GM19397 (cell line): ENCODE data around the gene CDC42.

Experiments used
- ATAC-seq: cut with Tn5 transposase; IDR thresholded peaks from one replicate; pipeline ENCODE4 v1.9.1; 2021; ENCODE audit warnings: mild to moderate bottlenecking, moderate library complexity; ENCODE audit not compliant: unreplicated experiment

Gene CDC42

GRCh38 chr1:22107126-22107525, 54.6 kb downstream of the CDC42 start:
- no peak for ATAC-seq

- ATAC-seq, result no peak
Measured at GRCh38 chr1:22108339-22109105, 56.0 kb downstream of the CDC42 start.

DNA sequence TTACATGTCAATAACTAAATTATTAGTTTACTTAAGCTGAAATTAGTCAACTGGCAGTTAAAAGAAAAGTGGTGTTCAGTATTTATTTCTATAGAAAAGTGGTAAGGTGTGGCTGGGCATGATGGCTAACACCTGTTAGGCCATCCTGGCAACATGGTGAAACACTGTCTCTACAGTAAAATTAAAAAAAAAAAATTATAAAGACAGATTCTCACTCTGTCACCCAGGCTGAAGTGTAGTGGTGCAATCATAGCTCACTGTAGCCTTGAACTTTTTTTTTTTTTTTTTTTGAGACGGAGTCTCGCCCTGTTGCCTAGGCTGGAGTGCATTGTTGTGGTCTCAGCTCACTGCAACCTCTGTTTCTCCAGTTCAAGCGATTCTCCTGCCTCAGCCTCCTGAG, 57.5 kb downstream of the CDC42 start:
- ATAC-seq, result no peak

GRCh38 chr1:22111115-22111514, 58.6 kb downstream of the CDC42 start:
- ATAC-seq, result no peak

DNA sequence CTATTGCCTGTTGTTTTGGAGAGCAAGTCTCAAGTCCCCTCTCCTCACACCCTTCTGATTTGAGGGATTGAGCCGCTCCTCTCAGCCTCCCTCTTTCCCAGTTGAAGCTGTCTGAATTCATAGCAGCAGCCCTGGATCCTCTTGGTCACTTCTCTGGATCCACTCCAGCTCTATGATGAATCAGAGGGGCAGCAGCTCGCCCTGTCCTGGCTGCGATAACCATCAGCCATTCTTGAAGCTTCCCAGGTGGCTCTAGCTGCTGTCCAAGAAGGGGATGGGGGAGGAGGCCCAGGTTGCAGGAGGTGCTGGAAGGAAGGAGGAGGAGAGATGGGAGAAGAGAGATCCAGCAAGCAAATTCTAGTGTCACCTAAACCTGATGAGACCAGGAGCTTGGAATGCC, 59.1 kb downstream of the CDC42 start:
- ATAC-seq, result no peak

DNA sequence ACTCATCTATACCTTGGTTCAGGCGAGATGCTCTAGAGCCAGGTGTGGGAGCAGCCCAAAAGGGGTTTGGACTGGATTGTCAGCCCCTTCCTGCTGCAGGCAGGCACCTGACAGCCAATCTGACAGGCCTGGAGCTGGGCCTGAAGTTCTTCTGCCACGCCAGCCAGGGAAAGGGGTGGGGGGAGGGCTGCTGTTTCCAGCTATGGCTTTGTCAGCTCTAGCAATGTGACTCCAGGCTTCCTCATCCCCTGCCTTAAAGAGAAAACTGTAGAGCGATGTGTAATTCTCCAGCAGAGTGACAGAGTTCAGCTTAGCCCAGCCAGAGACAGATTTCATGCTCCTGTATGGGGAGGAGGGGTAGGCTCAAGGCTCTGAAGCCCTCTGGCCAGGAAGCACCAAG, 60.0 kb downstream of the CDC42 start:
- no peak for ATAC-seq

- no peak for ATAC-seq
Measured at GRCh38 chr1:22114083-22115012, 61.8 kb downstream of the CDC42 start.

- no peak for ATAC-seq
Measured at GRCh38 chr1:22115286-22115685, 62.8 kb downstream of the CDC42 start.

GRCh38 chr1:22117238-22117637, 64.7 kb downstream of the CDC42 start:
- no peak for ATAC-seq

DNA sequence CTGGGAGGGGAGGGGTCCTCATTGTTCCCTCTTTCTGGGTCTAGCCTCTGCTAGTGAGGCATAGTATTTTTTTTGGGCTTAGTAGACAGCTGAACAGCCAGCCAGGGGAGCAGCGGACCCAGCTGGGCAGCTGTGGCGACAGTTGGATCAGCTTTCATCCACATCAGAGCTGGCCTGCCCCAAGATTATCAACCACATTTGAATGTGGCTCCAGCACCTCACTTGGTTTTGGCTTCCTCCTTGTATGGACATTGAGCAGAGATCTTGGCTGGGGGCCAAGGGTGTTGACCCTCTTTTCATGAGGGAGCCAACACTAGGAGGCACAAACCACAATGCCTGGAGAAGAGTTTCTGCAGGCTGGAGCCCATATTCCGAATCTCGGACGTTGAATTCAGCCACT, 65.3 kb downstream of the CDC42 start:
- no peak for ATAC-seq

GRCh38 chr1:22118291-22118992, 65.9 kb downstream of the CDC42 start:
- ATAC-seq, result no peak

- ATAC-seq, result no peak
Measured at GRCh38 chr1:22119626-22120468, 67.3 kb downstream of the CDC42 start.

DNA sequence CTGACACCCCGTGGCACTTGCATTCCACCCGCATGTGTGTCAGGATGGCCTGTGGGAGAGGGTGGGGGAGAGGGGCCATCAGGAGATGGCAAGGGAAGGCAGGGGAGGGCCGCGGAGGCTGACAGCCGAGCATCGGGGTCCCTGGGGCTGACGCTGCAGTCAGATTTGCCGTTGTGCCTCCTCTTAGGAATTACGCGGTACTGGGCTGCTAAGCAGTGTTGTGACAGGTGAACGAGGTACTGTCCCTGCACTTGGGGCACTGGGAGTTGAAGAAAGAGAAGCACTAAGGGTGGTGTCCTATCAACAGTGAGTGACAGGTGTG, 67.9 kb downstream of the CDC42 start:
- no peak for ATAC-seq

DNA sequence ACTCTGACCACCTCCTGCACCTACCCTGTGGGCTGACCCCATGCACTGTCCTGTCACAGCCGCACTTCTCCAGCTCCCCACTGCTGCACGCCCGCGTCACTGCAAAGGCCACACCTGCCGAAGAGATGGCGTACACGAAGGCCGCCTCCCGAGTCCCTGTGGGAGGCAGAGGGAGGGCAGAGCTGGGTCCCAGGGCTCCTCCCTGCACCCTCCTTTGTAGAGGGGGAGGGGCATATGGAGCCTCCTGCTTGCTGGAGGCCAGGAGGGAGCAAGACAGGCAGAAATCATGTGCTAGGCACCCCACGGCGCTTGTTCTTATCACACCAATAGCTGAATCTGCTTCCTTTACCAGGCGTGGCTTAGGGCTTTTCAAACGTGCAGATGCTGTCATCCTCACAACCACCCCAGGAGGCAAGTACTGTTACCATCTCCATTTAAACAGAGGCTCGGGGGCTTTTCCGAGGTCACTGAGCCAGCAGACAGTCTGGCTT, 69.0 kb downstream of the CDC42 start:
- no peak for ATAC-seq

DNA sequence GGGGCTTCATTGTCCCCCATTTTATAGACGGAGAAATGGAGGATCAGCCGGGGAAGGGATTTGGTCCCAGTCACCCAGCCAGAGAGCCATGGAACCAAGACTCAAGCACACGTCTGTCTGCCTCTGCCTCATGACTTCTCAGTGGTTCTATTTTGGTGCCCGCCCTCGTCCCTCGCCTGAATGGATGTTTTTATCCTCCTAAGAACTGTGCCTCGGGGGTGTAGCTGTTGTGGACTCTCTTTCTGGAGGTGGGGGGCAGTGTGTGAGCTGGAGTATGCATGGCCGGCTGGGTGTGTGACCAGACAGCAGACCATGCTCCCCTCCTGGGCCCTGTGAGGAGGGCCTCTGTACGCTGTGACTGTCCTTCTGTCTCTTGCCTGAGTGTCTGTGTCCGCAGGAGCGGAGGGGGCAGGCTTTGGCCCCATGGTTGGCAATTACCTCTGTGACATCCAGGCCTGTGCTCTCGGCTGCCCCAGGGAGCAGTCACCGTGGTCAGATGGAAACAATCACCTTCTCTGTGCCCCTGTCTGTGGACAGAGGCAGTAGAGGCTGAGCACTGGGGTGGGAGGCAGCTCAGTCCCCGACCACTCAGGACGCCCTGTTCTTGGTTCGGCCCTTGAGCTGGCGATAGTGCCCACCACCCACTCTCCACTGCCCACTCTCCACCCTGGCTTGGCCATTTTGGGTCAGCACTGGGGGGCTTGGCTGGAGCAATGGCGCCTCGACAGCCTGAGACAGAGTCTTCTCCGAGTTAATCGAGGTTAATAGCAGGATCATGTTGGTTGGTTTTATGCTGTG, 70.0 kb downstream of the CDC42 start:
- no peak for ATAC-seq

GRCh38 chr1:22123071-22123390, 70.5 kb downstream of the CDC42 start:
- ATAC-seq, result no peak

- ATAC-seq, result no peak
Measured at GRCh38 chr1:22123901-22124404, 71.4 kb downstream of the CDC42 start.

GRCh38 chr1:22124592-22125229, 72.2 kb downstream of the CDC42 start:
- ATAC-seq, result no peak

DNA sequence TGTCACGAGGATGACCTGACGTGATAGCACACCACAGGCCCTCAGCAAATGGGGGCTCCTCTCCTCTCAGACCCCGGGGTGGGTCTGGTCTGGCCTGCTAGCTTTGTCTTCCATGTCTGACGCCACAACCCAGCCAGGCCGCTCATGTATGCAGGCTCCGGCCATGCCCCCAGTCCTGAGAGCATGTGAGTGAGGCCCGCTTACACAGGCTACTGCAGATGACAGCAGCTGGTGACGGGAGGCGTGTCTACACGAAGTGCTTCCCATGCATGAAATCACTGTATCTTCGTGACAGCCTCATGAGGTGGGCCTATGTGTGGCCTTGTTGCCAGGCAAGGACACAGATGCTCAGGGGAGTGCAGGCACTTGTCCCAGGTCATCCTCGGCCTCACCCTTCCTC, 74.0 kb downstream of the CDC42 start:
- ATAC-seq, result no peak
